H9 (cell line): ENCODE measurements around the gene IGF2BP2. TPM values are rescaled to one million over a fixed set of nuclear protein-coding genes. Genes with fewer than 3 reads are reported as not detected.

Source experiments
- DNase-seq: peaks from one replicate; pipeline ENCODE4 v3.0.0-alpha.2; 2017
- H2AFZ ChIP-seq: one replicate; pipeline ENCODE4 v1.6.1; 2013; ENCODE audit warnings: mild to moderate bottlenecking, low read length, control low read depth, moderate library complexity
- H2AK5ac ChIP-seq: 2 replicates; pipeline ENCODE4 v1.6.1; 2013; ENCODE audit warnings: low read length, control low read depth, mixed read lengths; ENCODE audit not compliant: insufficient read length
- H2BK120ac ChIP-seq: one replicate; pipeline ENCODE4 v1.6.1; 2013; ENCODE audit warnings: low read depth, mild to moderate bottlenecking, low read length, control low read depth, inconsistent platforms; ENCODE audit not compliant: poor library complexity, severe bottlenecking
- H2BK12ac ChIP-seq: 2 replicates; pipeline ENCODE4 v1.6.1; 2013; ENCODE audit warnings: low read length, control low read depth, mixed read lengths, low read depth; ENCODE audit not compliant: insufficient read length
- H2BK15ac ChIP-seq: 2 replicates; pipeline ENCODE4 v1.6.1; 2013; ENCODE audit warnings: low read depth, low read length, control low read depth
- H2BK20ac ChIP-seq: one replicate; pipeline ENCODE4 v1.6.1; 2013; ENCODE audit warnings: low read depth, mild to moderate bottlenecking, low read length, control low read depth, inconsistent platforms; ENCODE audit not compliant: poor library complexity, severe bottlenecking
- H2BK5ac ChIP-seq: 2 replicates; pipeline ENCODE4 v1.6.1; 2013; ENCODE audit warnings: low read length, control low read depth, mixed read lengths; ENCODE audit not compliant: insufficient read length
- H3K14ac ChIP-seq: 2 replicates; pipeline ENCODE4 v1.6.1; 2013; ENCODE audit warnings: low read length, control low read depth; ENCODE audit not compliant: insufficient read depth
- H3K18ac ChIP-seq: 2 replicates; pipeline ENCODE4 v1.6.1; 2013; ENCODE audit warnings: low read depth, mild to moderate bottlenecking, mixed read lengths, low read length, control low read depth; ENCODE audit not compliant: insufficient read length
- H3K23ac ChIP-seq: 2 replicates; pipeline ENCODE4 v1.6.1; 2013; ENCODE audit warnings: low read length, control low read depth, mixed read lengths, low read depth; ENCODE audit not compliant: insufficient read length
- H3K23me2 ChIP-seq: 2 replicates; pipeline ENCODE4 v1.6.1; 2013; ENCODE audit warnings: low read depth, mild to moderate bottlenecking, mixed read lengths, low read length, control low read depth; ENCODE audit not compliant: insufficient read length, poor library complexity, severe bottlenecking
- H3K27ac ChIP-seq: 2 replicates; pipeline ENCODE4 v1.5.1; 2013; ENCODE audit warnings: low read length, control low read depth, mixed read lengths, low read depth; ENCODE audit not compliant: insufficient read length
- H3K27me3 ChIP-seq: 2 replicates; pipeline ENCODE4 v1.6.1; 2013; ENCODE audit warnings: low read length, control low read depth, inconsistent platforms; ENCODE audit not compliant: insufficient read depth
- H3K4ac ChIP-seq: 2 replicates; pipeline ENCODE4 v1.6.1; 2013; ENCODE audit warnings: low read depth, mild to moderate bottlenecking, control low read depth, inconsistent platforms, low read length, moderate library complexity
- H3K4me1 ChIP-seq: 2 replicates; pipeline ENCODE4 v1.6.1; 2013; ENCODE audit warnings: low read length, control low read depth, inconsistent platforms; ENCODE audit not compliant: insufficient read depth
- H3K4me2 ChIP-seq: 2 replicates; pipeline ENCODE4 v1.6.1; 2013; ENCODE audit warnings: low read length, control low read depth, mixed read lengths; ENCODE audit not compliant: insufficient read length, insufficient read depth
- H3K56ac ChIP-seq: 2 replicates; pipeline ENCODE4 v1.6.1; 2013; ENCODE audit warnings: low read depth, mild to moderate bottlenecking, mixed read lengths, low read length, control low read depth; ENCODE audit not compliant: insufficient read length
- H3K79me1 ChIP-seq: 2 replicates; pipeline ENCODE4 v1.6.1; 2013; ENCODE audit warnings: low read depth, mild to moderate bottlenecking, moderate library complexity, low read length, control low read depth, inconsistent platforms; ENCODE audit not compliant: insufficient read depth, poor library complexity, severe bottlenecking
- H3K79me2 ChIP-seq: 2 replicates; pipeline ENCODE4 v1.6.1; 2013; ENCODE audit warnings: low read length, control low read depth, inconsistent platforms; ENCODE audit not compliant: insufficient read depth
- H3K9ac ChIP-seq: 2 replicates; pipeline ENCODE4 v1.6.1; 2013; ENCODE audit warnings: low read length, control low read depth, mixed read lengths; ENCODE audit not compliant: insufficient read length; ENCODE audit errors: extremely low read depth
- H3K9me3 ChIP-seq: one replicate; pipeline ENCODE4 v1.6.1; 2013; ENCODE audit warnings: low read depth, low read length, inconsistent platforms; ENCODE audit not compliant: control insufficient read depth
- H3T11ph ChIP-seq: one replicate; pipeline ENCODE4 v1.6.1; 2013; ENCODE audit warnings: mild to moderate bottlenecking, low read length, control low read depth, inconsistent platforms
- H4K20me1 ChIP-seq: one replicate; pipeline ENCODE4 v1.6.1; 2013; ENCODE audit not compliant: control insufficient read depth, insufficient read length, insufficient read depth
- H4K5ac ChIP-seq: 2 replicates; pipeline ENCODE4 v1.6.1; 2013; ENCODE audit warnings: low read depth, mild to moderate bottlenecking, mixed read lengths, low read length, control low read depth; ENCODE audit not compliant: insufficient read length
- H4K8ac ChIP-seq: replicated peaks from 2 replicates; pipeline ENCODE4 v1.6.1; 2013; ENCODE audit warnings: low read length, control low read depth, mixed read lengths, low read depth; ENCODE audit not compliant: insufficient read length
- H4K91ac ChIP-seq: 2 replicates; pipeline ENCODE4 v1.6.1; 2013; ENCODE audit warnings: low read depth, mild to moderate bottlenecking, moderate library complexity, mixed read lengths, low read length, control low read depth; ENCODE audit not compliant: insufficient read length
- H3K27ac Mint-ChIP-seq, 3 experiments: 2 replicates in 2 of 3; 3 replicates in 1 of 3; pipeline ENCODE4 v1.8.0; 2020 to 2021; ENCODE audit warnings: mixed read lengths in 3 of 3, mild to moderate bottlenecking in 1 of 3, moderate library complexity in 1 of 3
- H3K27me3 Mint-ChIP-seq: 2 replicates; pipeline ENCODE4 v1.8.0; 2021; ENCODE audit warnings: low read depth, mild to moderate bottlenecking, moderate library complexity, mixed read lengths
- H3K36me3 Mint-ChIP-seq, 3 experiments: 2 replicates in 2 of 3; 3 replicates in 1 of 3; pipeline ENCODE4 v1.8.0; 2020 to 2021; ENCODE audit warnings: low read depth in 3 of 3, mixed read lengths in 3 of 3; ENCODE audit not compliant: insufficient read depth in 1 of 3
- H3K4me1 Mint-ChIP-seq, 2 experiments: 2 replicates each; pipeline ENCODE4 v1.8.0; 2020; ENCODE audit warnings: mixed read lengths in 2 of 2
- H3K4me3 Mint-ChIP-seq, 2 experiments: 2 replicates in 1 of 2; 3 replicates in 1 of 2; pipeline ENCODE4 v1.8.0; 2020 to 2021; ENCODE audit warnings: mild to moderate bottlenecking in 2 of 2, mixed read lengths in 2 of 2, moderate library complexity in 1 of 2
- H3K9me3 Mint-ChIP-seq, 2 experiments: 2 replicates in 1 of 2; 3 replicates in 1 of 2; pipeline ENCODE4 v1.8.0; 2020; ENCODE audit warnings: mild to moderate bottlenecking in 2 of 2, mixed read lengths in 2 of 2, moderate library complexity in 1 of 2
- CTCF ChIP-seq: fragments of 200-600 bp; sonication (generic); conservative IDR thresholded peaks from 3 replicates; pipeline ENCODE4 v1.8.0; 2021; ENCODE audit warnings: antibody characterized with exemption, mild to moderate bottlenecking
- WGBS: extraction: QIAGEN DNeasy Blood & Tissue Kit; methylation state at CpG from one replicate; pipeline ENCODE4 v1.1.7; 2013; ENCODE audit warnings: missing lambda C conversion rate, low lambda C conversion rate, mixed read lengths; ENCODE audit not compliant: insufficient read length; ENCODE audit errors: extremely low coverage; 5-methylcytosine and 5-hydroxymethylcytosine counted together
- total RNA-seq: library from RNA; stranded (reverse); gene quantifications from 2 replicates; pipeline ENCODE4 v1.2.1, GENCODE V29; 2021

Gene IGF2BP2
- total RNA-seq, 1 experiment from 2014 or later: 130 TPM

- H3K4ac ChIP-seq: no peak overlapping the region
- no peak overlapping the region for H3T11ph ChIP-seq
- no peak overlapping the region for H2BK12ac ChIP-seq
- peak overlapping the region; percentile 45 for H3K27ac ChIP-seq
- no peak overlapping the region for H2BK120ac ChIP-seq
- H3K18ac ChIP-seq: no peak overlapping the region
- no peak for DNase-seq
- no peak overlapping the region for H2BK5ac ChIP-seq
- peaks cover 6% of the 10 kb centered on the region; the same call in 1 of the 2 replicates for H3K4me1 ChIP-seq
- no peak overlapping the region for H3K14ac ChIP-seq
- no peak overlapping the region for H3K9ac ChIP-seq
- H2AK5ac ChIP-seq: no peak overlapping the region
- no peak overlapping the region for H4K8ac ChIP-seq
- no peak overlapping the region for H3K23ac ChIP-seq
- peak overlapping the region in 2 of 3 experiments; percentile 67 to 93; a peak in 3 of 7 replicates for H3K27ac Mint-ChIP-seq
- no peaks in the 10 kb centered on the region for H3K27me3 ChIP-seq
- no peak overlapping the region for H2BK15ac ChIP-seq
- peaks cover 33 to 39% of the 10 kb centered on the region in 2 experiments for H3K4me1 Mint-ChIP-seq
- H3K79me1 ChIP-seq: peaks cover 3% of the 10 kb centered on the region
- no peaks in the 10 kb centered on the region for H4K20me1 ChIP-seq
- no CpG with 5 or more reads among the region's 4 CpGs for WGBS
- H4K5ac ChIP-seq: no peak overlapping the region
- no peaks in the 10 kb centered on the region for H3K9me3 Mint-ChIP-seq
- no peak overlapping the region for H2BK20ac ChIP-seq
- H3K4me3 Mint-ChIP-seq: no peak overlapping the region
- no peaks in the 10 kb centered on the region for H3K9me3 ChIP-seq
- no peaks in the 10 kb centered on the region for H3K23me2 ChIP-seq
- H2AFZ ChIP-seq: no peak overlapping the region
- peaks cover 0 to 2% (median 0%) of the 10 kb centered on the region in 3 experiments; a peak in 1 of 7 replicates for H3K36me3 Mint-ChIP-seq
- no peak overlapping the region for H4K91ac ChIP-seq
- H3K27me3 Mint-ChIP-seq: no peaks in the 10 kb centered on the region
- no peak overlapping the region for H3K4me2 ChIP-seq
- TF ChIP-seq CTCF: no peak
- peaks cover 2% of the 10 kb centered on the region; the same call in 1 of the 2 replicates for H3K79me2 ChIP-seq
- no peak overlapping the region for H3K56ac ChIP-seq
These were observed 90.1 kb downstream of the IGF2BP2 start for GRCh38 chr3:185734725-185735096.
